K562 (cell line): Measurements from ENCODE around the gene PWWP2A.

Source experiments
- CBX2 ChIP-seq: fragments of 200-600 bp; sonication (generic); IDR thresholded peaks from one replicate; pipeline ENCODE4 v1.6.1; 2012; ENCODE audit warnings: mild to moderate bottlenecking, low read length, inconsistent platforms; ENCODE audit not compliant: insufficient read depth, poor library complexity, severe bottlenecking
- CEBPB ChIP-seq: fragments of 450-650 bp; IDR thresholded peaks from 2 replicates; pipeline ENCODE4 v1.6.1; 2016; ENCODE audit warnings: missing genetic modification characterization, missing compliant biosample characterization
- SMAD3 ChIP-seq: fragments of 450-650 bp; formaldehyde crosslinking; conservative IDR thresholded peaks from 2 replicates; pipeline ENCODE4 v1.4.0; 2020; ENCODE audit warnings: mild to moderate bottlenecking
- SREBF1 ChIP-seq: fragments of 150-350 bp; IDR thresholded peaks from 2 replicates; pipeline ENCODE4 v1.6.1; 2014; ENCODE audit warnings: antibody characterized with exemption, low read depth, low read length, borderline replicate concordance
- TAF1 ChIP-seq: IDR thresholded peaks from 2 replicates; pipeline ENCODE4 v1.6.1; 2011; ENCODE audit warnings: mild to moderate bottlenecking, low read length, moderate library complexity; ENCODE audit not compliant: insufficient read depth, control insufficient read depth, severe bottlenecking; ENCODE audit errors: extremely low read depth
- ZFX ChIP-seq: sonication (generic); formaldehyde crosslinking; IDR thresholded peaks from 2 replicates; pipeline ENCODE4 v1.8.0; 2022; ENCODE audit warnings: mild to moderate bottlenecking, missing genetic modification reagents, moderate library complexity
- ZNF165 ChIP-seq: fragments of 250-450 bp; sonication (Bioruptor Pico); IDR thresholded peaks from 2 replicates; pipeline ENCODE4 v1.4.0; 2020; ENCODE audit warnings: borderline replicate concordance
- TF ChIP-seq, protein P1 (sequence below), 2 experiments: fragments of 450-650 bp; formaldehyde crosslinking in 1 of 2; IDR thresholded peaks; 2 replicates each; pipeline versions ENCODE4 v1.4.0 to v1.6.1; 2014 to 2020; ENCODE audit warnings: mild to moderate bottlenecking in 2 of 2, borderline replicate concordance in 1 of 2, low read depth in 1 of 2
- TF ChIP-seq, protein P2 (sequence below): fragments of 450-650 bp; IDR thresholded peaks from 2 replicates; pipeline ENCODE4 v1.6.1; 2014; ENCODE audit warnings: low read depth, mild to moderate bottlenecking, moderate library complexity, borderline replicate concordance

DNA sequence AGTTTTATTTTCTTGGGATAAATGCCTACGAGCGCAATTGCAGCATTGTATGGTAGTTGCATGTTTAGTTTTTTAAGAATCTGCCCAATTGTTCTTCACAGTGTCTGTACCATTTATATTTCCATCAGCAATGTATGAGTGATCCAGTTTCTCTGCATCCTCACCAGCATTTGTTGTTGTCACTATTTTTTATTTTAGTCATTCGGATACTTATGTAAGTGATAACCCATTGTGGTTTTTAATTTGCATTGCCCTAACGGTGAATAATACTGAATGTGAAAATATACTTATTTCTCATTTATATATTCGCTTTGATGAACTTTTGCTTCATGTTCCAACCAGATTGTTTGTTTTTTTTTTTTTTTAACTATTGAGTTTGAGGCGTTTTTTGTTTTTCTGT is 33.7 kb upstream of the PWWP2A start:
- TF ChIP-seq CEBPB (no peak), TAF1 (no peak), SMAD3 (no peak), ZFX (CRISPR knock-in tag) (no peak), SREBF1 (no peak), CBX2 (no peak), ZNF165 (CRISPR knock-in tag) (no peak)
- TF ChIP-seq, protein P1, sequence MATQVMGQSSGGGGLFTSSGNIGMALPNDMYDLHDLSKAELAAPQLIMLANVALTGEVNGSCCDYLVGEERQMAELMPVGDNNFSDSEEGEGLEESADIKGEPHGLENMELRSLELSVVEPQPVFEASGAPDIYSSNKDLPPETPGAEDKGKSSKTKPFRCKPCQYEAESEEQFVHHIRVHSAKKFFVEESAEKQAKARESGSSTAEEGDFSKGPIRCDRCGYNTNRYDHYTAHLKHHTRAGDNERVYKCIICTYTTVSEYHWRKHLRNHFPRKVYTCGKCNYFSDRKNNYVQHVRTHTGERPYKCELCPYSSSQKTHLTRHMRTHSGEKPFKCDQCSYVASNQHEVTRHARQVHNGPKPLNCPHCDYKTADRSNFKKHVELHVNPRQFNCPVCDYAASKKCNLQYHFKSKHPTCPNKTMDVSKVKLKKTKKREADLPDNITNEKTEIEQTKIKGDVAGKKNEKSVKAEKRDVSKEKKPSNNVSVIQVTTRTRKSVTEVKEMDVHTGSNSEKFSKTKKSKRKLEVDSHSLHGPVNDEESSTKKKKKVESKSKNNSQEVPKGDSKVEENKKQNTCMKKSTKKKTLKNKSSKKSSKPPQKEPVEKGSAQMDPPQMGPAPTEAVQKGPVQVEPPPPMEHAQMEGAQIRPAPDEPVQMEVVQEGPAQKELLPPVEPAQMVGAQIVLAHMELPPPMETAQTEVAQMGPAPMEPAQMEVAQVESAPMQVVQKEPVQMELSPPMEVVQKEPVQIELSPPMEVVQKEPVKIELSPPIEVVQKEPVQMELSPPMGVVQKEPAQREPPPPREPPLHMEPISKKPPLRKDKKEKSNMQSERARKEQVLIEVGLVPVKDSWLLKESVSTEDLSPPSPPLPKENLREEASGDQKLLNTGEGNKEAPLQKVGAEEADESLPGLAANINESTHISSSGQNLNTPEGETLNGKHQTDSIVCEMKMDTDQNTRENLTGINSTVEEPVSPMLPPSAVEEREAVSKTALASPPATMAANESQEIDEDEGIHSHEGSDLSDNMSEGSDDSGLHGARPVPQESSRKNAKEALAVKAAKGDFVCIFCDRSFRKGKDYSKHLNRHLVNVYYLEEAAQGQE (IDR thresholded peaks at IDR 0.05; ENCODE audit: borderline replicate concordance) = no peak
- TF ChIP-seq, protein P1 (CRISPR knock-in tag; IDR thresholded peaks at IDR 0.05; ENCODE audit: low read depth) = no peak
- TF ChIP-seq, protein P2, sequence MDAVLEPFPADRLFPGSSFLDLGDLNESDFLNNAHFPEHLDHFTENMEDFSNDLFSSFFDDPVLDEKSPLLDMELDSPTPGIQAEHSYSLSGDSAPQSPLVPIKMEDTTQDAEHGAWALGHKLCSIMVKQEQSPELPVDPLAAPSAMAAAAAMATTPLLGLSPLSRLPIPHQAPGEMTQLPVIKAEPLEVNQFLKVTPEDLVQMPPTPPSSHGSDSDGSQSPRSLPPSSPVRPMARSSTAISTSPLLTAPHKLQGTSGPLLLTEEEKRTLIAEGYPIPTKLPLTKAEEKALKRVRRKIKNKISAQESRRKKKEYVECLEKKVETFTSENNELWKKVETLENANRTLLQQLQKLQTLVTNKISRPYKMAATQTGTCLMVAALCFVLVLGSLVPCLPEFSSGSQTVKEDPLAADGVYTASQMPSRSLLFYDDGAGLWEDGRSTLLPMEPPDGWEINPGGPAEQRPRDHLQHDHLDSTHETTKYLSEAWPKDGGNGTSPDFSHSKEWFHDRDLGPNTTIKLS = no peak
